ENCODE measurements around the gene TTC8. TPM values are rescaled to one million over a fixed set of nuclear protein-coding genes. Genes with fewer than 3 reads are reported as not detected.

Gene TTC8
- total RNA-seq, 1 donor from 2014 or later = 27.2 TPM

DNA sequence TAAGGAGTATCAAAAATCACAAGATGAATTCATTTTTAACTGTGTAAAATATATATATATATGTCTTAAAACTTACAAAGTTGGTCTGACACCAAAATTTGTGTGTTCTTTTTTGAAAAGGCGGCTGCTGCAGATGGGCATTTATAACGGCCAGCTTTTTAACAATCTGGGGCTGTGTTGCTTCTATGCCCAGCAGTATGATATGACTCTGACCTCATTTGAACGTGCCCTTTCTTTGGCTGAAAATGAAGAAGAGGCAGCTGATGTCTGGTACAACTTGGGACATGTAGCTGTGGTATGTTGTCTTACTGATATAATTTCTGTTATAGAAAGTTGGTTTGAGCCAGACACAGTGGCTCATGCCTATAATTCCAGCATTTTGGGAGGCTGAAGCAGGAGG lies 47.0 kb downstream of the TTC8 start:
- TF ChIP-seq, protein P1, sequence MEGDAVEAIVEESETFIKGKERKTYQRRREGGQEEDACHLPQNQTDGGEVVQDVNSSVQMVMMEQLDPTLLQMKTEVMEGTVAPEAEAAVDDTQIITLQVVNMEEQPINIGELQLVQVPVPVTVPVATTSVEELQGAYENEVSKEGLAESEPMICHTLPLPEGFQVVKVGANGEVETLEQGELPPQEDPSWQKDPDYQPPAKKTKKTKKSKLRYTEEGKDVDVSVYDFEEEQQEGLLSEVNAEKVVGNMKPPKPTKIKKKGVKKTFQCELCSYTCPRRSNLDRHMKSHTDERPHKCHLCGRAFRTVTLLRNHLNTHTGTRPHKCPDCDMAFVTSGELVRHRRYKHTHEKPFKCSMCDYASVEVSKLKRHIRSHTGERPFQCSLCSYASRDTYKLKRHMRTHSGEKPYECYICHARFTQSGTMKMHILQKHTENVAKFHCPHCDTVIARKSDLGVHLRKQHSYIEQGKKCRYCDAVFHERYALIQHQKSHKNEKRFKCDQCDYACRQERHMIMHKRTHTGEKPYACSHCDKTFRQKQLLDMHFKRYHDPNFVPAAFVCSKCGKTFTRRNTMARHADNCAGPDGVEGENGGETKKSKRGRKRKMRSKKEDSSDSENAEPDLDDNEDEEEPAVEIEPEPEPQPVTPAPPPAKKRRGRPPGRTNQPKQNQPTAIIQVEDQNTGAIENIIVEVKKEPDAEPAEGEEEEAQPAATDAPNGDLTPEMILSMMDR (IDR thresholded peaks at IDR 0.05) = no peak
- Mint-ChIP-seq H3K9me3 (ENCODE audit: low read depth) (no peaks in the 10 kb centered on the region), H3K4me3 (ENCODE audit: unreplicated experiment) (no peak overlapping the region), H3K27me3 (ENCODE audit: low read depth) (no peaks in the 10 kb centered on the region), H3K27ac (ENCODE audit: unreplicated experiment) (no peak overlapping the region), H3K36me3 (ENCODE audit: low read depth) (peaks cover 16% of the 10 kb centered on the region), H3K4me1 (ENCODE audit: low read depth) (peaks cover 6% of the 10 kb centered on the region)
- no peak for DNase-seq (ENCODE audit: low spot score)

DNA sequence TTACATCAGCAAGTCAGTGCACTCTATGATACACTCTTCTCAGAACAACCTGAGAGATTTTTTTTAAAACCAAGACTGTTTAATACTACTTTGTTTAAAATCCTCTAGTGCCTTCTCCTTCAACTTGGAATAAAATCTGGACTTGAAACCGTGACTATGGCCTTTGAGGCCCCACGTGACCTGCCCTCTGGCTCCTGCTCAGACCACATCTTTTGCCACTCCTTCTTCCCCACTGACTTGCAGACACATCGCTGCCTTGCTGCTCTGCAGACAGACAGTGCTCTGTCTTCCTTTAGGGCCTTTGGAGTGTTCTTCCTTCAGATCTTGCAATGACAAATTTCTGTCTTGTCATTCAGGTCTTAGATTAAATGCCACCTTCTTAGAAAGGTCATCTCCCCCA lies 48.5 kb downstream of the TTC8 start:
- TF ChIP-seq, protein P1 (IDR thresholded peaks at IDR 0.05) = no peak
- H3K36me3 Mint-ChIP-seq (ENCODE audit: low read depth) = peaks cover 19% of the 10 kb centered on the region
- H3K27ac Mint-ChIP-seq (ENCODE audit: unreplicated experiment) = no peak overlapping the region
- DNase-seq (ENCODE audit: low spot score) = no peak
- no peaks in the 10 kb centered on the region for H3K27me3 Mint-ChIP-seq (ENCODE audit: low read depth)
- H3K4me1 Mint-ChIP-seq (ENCODE audit: low read depth) = peaks cover 6% of the 10 kb centered on the region
- no peaks in the 10 kb centered on the region for H3K9me3 Mint-ChIP-seq (ENCODE audit: low read depth)
- no peak overlapping the region for H3K4me3 Mint-ChIP-seq (ENCODE audit: unreplicated experiment)

DNA sequence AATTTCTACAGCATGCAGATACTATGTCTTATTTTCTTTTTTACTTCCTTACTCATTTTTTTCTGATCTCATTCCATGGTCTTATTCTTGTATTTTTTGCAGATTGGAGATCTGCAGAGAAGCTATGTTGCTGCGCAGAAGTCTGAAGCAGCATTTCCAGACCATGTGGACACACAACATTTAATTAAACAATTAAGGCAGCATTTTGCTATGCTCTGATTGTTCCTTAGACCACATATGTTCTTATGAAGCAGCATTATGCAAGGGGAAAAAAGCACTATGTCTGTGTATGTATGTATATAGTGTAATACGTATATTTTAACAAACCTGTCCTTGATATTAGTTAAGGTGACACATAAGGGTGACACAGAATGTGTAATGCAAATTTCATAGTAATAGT lies 52.7 kb downstream of the TTC8 start:
- H3K27ac Mint-ChIP-seq (ENCODE audit: unreplicated experiment) = no peak overlapping the region
- H3K9me3 Mint-ChIP-seq (ENCODE audit: low read depth) = peaks cover 7% of the 10 kb centered on the region
- no peak for DNase-seq (ENCODE audit: low spot score)
- H3K27me3 Mint-ChIP-seq (ENCODE audit: low read depth) = no peaks in the 10 kb centered on the region
- H3K4me3 Mint-ChIP-seq (ENCODE audit: unreplicated experiment) = no peak overlapping the region
- TF ChIP-seq, protein P1 (IDR thresholded peaks at IDR 0.05) = no peak
- H3K4me1 Mint-ChIP-seq (ENCODE audit: low read depth) = no peaks in the 10 kb centered on the region
- peaks cover 29% of the 10 kb centered on the region for H3K36me3 Mint-ChIP-seq (ENCODE audit: low read depth)

DNA sequence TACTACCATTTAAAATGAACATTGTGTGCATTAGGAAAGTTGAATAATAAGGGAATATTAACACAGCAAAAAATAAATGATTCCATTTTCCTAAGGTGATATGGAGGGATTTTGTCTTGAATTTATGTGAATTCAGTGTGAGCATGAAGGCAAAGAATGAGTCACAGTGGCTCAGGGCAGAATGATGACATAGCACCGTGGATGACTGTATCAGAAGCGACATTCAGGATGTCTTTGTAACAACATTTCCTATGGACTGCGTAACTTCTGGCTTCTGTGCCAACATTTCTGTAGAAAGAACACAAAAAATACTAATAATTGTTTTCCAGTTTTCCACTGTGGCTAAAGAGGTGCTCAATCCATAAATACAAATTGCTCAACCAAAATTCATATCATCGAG lies 54.6 kb downstream of the TTC8 start:
- TF ChIP-seq, protein P1 (IDR thresholded peaks at IDR 0.05) = no peak
- peaks cover 15% of the 10 kb centered on the region for H3K9me3 Mint-ChIP-seq (ENCODE audit: low read depth)
- no peak for DNase-seq (ENCODE audit: low spot score)

DNA sequence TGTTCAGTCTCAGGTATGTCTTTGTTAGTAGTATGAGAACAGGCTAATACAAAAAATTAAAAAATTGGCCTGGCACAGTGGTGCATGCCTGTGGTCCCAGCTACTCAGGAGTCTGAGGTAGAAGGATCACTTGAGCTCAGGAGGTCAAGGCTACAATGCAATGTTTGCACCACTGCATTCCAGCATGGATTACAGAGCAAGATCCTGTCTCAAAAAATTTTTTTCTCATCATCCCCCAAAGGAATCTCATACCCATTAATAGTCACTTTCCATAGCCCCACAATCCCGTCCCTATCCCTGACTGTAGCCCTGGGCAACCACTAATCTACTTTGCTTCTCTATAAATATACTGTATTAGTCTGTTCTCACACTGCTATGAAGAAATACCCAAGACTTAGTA lies 57.8 kb downstream of the TTC8 start:
- H3K9me3 Mint-ChIP-seq (ENCODE audit: low read depth) = peaks cover 16% of the 10 kb centered on the region
- no peak overlapping the region for H3K27ac Mint-ChIP-seq (ENCODE audit: unreplicated experiment)
- TF ChIP-seq, protein P1 (IDR thresholded peaks at IDR 0.05) = no peak
- DNase-seq (ENCODE audit: low spot score) = no peak
- H3K36me3 Mint-ChIP-seq (ENCODE audit: low read depth) = peaks cover 28% of the 10 kb centered on the region
- H3K4me3 Mint-ChIP-seq (ENCODE audit: unreplicated experiment) = no peak overlapping the region
- H3K4me1 Mint-ChIP-seq (ENCODE audit: low read depth) = no peaks in the 10 kb centered on the region
- H3K27me3 Mint-ChIP-seq (ENCODE audit: low read depth) = no peaks in the 10 kb centered on the region

More for the DNA sequence above, 54.6 kb downstream of the TTC8 start:
- Mint-ChIP-seq H3K27ac (ENCODE audit: unreplicated experiment) (no peak overlapping the region), H3K4me3 (ENCODE audit: unreplicated experiment) (no peak overlapping the region), H3K36me3 (ENCODE audit: low read depth) (peaks cover 27% of the 10 kb centered on the region), H3K27me3 (ENCODE audit: low read depth) (no peaks in the 10 kb centered on the region), H3K4me1 (ENCODE audit: low read depth) (no peaks in the 10 kb centered on the region)
